GM18951 (cell line): ENCODE results near the gene CXCL12.

Experiments
- POLR2A ChIP-seq: IDR thresholded peaks from 4 replicates; pipeline ENCODE4 v1.6.1; 2011; ENCODE audit warnings: mild to moderate bottlenecking; ENCODE audit not compliant: insufficient read length, insufficient read depth; ENCODE audit errors: extremely low read depth
- in situ Hi-C: fragments of 300-500 bp; cut with MboI; formaldehyde crosslinking; loops from one replicate; pipeline ENCODE4 v1.12.0; 2022; ENCODE audit warnings: low sequenced_read_pairs, mixed read lengths, inconsistent platforms; ENCODE audit not compliant: unreplicated experiment

The CXCL12 gene

GRCh38 chr10:44376472-44377099 is 8.3 kb downstream of the CXCL12 start:
- in situ Hi-C loops: loop anchor here (25.0 kb wide), 1 partner anchor 486 kb away; no protein-coding TSS in a partner anchor
- TF ChIP-seq POLR2A: no peak

GRCh38 chr10:44374155-44374554 is 10.7 kb downstream of the CXCL12 start:
- TF ChIP-seq POLR2A: no peak
- in situ Hi-C loops: loop anchor here (25.0 kb wide), 1 partner anchor 712 kb away; no protein-coding TSS in a partner anchor

GRCh38 chr10:44373341-44373995 is 11.4 kb downstream of the CXCL12 start:
- in situ Hi-C loops: loop anchor here (25.0 kb wide), 1 partner anchor 711 kb away; no protein-coding TSS in a partner anchor
- no peak for TF ChIP-seq POLR2A

GRCh38 chr10:44372181-44372580 is 12.7 kb downstream of the CXCL12 start:
- in situ Hi-C loops: loop anchor here (25.0 kb wide), 1 partner anchor 710 kb away; no protein-coding TSS in a partner anchor
- TF ChIP-seq POLR2A: no peak

GRCh38 chr10:44370731-44371248 is 14.1 kb downstream of the CXCL12 start:
- no peak for TF ChIP-seq POLR2A
- in situ Hi-C loops: loop anchor here (25.0 kb wide), 1 partner anchor 708 kb away; no protein-coding TSS in a partner anchor

- TF ChIP-seq POLR2A: no peak
- in situ Hi-C loops: loop anchor here (25.0 kb wide), 1 partner anchor 708 kb away; no protein-coding TSS in a partner anchor
Measured at GRCh38 chr10:44369854-44370253, 15.0 kb downstream of the CXCL12 start.

GRCh38 chr10:44369296-44369695 is 15.6 kb downstream of the CXCL12 start:
- no peak for TF ChIP-seq POLR2A
- in situ Hi-C loops: loop anchor here (25.0 kb wide), 1 partner anchor 707 kb away; no protein-coding TSS in a partner anchor

- no peak for TF ChIP-seq POLR2A
- in situ Hi-C loops: loop anchor here (25.0 kb wide), 1 partner anchor 706 kb away; no protein-coding TSS in a partner anchor
Measured at GRCh38 chr10:44368637-44369036, 16.3 kb downstream of the CXCL12 start.

- TF ChIP-seq POLR2A: no peak
- in situ Hi-C loops: loop anchor here (25.0 kb wide), 1 partner anchor 705 kb away; no protein-coding TSS in a partner anchor
Measured at GRCh38 chr10:44366941-44367630, 17.8 kb downstream of the CXCL12 start.

- no peak for TF ChIP-seq POLR2A
Measured at GRCh38 chr10:44364566-44364965, 20.3 kb downstream of the CXCL12 start.

GRCh38 chr10:44363716-44364115 is 21.2 kb downstream of the CXCL12 start:
- no peak for TF ChIP-seq POLR2A
- in situ Hi-C loops: loop anchor here (25.0 kb wide), 1 partner anchor 701 kb away; no protein-coding TSS in a partner anchor

More at GRCh38 chr10:44364566-44364965, 20.3 kb downstream of the CXCL12 start:
- in situ Hi-C loops: loop anchor here (25.0 kb wide), 1 partner anchor 702 kb away; no protein-coding TSS in a partner anchor

GRCh38 chr10:44362866-44363711 is 21.8 kb downstream of the CXCL12 start:
- in situ Hi-C loops: loop anchor here (25.0 kb wide), 1 partner anchor 701 kb away; no protein-coding TSS in a partner anchor
- no peak for TF ChIP-seq POLR2A
